Retina (tissue), 1 donor: ENCODE results near the gene KAZN.

Source experiments
- DNase-seq: peaks from one replicate; pipeline ENCODE4 v3.0.0-alpha.2; 2016

The KAZN gene

DNA sequence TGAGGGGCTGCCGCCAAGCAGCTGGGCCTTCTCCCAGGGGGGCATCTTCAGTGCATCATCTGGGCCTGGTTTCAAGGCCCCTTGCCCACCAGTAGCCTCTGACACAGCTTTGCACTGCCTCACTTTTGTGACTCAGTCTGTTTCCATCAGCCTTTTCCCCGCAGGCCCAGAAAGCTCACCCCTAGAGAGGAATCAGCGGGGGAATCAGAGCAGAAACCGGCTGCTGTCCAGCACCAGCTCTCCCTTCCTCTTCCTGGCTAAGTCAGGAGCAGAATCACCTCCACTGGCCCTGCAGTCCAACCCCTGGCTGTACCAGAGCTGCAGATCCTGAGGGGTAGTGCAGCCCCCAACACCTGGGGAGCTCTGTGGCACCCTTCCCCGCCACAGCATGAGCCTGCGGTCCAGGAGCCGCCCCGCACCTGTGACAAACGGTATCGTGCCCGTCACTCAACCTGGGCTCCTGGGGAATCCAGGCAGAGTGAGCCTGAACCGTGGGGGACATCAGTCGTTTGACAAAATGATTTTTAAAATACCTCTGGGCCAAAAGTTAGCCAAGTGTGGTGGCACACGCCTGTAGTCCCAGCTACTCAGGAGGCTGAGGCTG, 471.8 kb downstream of the KAZN start:
- no peak for DNase-seq

DNA sequence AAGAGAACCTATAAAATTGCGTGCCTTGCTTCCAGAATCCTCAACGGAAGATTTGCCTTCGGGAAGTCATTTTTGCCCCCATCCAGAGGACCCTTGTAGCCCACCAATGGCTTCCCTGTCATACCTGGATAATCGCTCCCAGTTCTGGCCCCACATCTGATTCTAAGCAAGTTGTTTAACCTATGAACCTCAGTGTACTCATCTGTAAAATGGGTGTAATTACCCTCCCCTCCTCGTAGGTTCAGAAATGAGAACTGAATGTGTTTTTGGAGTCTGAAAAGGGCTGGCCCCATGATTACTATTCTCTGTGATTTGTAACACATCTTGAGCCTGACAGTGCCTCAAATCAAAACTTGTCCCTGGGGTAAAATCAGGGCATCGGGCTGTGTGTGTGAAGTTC, 473.5 kb downstream of the KAZN start:
- no peak for DNase-seq

DNA sequence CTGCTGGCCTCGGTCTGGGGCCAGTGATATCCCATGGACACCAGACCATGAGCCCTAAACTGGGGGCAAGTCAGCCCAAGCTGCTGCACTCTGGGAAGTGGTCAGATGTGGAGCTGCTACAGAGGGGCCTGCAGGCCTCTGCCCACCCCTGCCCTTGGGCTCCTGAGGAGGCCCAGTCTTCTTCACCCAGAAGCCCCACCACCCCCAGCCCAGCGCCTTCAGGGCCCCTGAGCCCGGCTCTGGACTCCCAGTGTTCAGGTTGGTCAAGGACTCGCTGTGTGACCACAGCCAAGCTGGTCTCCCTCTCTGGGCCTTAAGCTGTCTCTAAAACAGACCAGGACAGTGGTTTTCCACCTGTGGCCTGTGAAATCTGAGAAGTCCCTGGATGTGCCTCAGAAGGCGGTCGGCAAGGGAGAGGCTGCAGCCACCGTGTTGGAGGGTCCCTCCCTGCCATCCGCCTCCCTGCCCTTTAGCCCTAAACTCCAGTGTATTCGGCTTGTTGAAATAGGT, 475.4 kb downstream of the KAZN start:
- no peak for DNase-seq

DNA sequence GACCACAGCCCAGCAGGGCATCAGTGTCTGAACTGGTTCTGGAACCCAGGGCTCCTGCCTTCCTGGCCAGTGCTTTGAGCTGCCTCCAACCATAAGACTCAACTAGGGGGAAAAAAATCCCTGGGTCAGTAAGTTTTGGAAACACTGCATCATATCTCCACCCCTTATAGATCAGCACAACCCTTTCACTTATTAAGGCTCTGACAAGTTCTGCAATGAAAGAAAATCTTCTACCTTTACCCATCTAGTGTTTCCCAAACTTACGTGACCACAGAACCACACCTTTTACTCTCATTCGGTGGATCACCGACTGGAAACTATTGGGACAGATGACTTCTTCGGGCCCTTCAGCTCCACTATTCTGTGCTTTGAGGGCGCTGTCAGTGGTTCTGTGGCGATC, 476.7 kb downstream of the KAZN start:
- DNase-seq, result no peak

DNA sequence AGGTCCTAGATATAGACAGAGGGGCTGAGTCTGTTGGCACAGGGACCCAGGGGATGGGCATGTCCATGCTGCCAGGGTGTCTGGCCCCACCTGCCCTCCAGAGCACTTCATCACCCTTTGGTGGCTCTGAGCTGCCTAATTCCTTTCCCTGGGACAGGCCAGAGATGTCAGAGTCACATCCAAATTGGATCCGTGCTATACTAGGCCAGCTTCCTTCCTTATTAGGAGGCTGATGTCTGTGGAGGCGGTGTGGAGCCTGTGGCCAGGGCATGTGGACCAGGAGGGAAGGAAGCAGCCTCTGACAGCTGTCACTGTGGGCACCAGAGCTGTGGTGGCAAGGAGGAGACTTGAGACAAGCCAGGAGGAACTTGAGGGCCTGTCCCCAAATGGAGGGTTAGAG, 477.3 kb downstream of the KAZN start:
- DNase-seq, result no peak

DNA sequence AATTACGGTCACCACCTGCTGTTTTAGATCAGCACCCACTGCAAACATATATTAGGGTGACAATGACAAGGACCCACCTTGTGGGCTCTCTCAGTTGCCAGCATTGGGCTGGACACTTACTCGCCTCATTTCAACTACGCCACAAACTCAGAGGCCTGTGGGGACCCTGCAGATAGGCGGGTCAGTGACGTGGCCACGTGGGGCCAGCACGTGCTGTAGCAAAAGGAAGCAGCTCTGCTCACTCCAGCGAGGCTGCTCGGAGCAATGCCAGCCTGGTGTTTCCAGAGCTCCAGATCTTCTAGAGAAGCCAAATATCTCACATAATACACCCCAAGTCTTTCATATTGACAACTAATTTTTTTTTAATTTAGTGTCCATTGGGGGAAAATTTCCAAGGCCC, 478.3 kb downstream of the KAZN start:
- no peak for DNase-seq

DNA sequence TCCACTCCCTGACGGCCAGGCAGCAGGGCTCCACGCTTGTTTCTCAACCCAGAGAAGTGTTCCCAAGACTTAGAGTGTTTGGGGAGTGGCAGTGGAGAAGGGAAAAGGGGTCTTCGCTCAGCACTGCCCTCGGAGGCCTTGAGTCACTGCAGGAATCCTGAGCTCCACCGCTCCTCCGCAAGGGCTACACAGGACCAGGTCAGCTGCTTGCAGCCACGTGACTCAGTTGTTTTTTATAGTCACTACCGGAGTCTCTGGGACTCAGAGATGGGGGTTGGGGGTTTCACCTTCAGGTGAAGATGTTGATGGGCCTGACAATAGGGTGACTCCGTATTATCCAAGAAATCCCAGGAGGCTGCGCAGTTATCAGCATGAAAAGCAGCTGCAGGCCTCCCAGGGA, 478.9 kb downstream of the KAZN start:
- DNase-seq, result no peak

DNA sequence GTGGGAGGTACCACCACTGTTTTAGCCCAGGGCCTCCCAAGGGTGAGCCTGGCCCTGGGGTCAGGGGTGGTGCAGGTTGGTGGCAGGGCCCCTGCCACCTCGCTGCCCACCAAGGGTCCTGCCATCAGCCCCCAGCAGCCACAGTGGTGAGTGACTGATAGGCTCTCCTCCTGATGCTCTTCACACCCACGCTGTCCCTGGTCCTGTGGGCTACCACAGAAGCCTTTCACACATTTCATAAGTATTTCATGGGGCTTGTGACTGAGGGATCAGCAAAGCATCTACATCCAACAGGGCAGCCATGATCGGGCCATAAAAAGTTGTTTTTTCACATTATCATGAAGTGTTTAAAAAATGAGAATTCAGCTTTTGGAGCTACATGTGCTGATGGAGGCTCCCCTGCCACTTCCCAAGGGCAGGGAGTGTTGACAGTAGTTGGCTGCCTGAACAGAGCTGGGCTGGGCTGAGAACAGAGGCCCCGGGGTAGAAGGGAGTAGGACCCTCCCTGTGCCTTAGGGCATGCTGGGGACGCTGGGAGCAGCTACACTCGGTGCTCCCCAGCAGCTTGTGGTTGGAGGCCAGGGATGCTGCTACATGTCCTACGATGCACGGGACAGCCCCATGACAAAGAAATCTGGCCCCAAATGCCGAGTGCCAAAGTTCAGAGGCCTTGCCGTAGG, 482.0 kb downstream of the KAZN start:
- DNase-seq, result no peak

DNA sequence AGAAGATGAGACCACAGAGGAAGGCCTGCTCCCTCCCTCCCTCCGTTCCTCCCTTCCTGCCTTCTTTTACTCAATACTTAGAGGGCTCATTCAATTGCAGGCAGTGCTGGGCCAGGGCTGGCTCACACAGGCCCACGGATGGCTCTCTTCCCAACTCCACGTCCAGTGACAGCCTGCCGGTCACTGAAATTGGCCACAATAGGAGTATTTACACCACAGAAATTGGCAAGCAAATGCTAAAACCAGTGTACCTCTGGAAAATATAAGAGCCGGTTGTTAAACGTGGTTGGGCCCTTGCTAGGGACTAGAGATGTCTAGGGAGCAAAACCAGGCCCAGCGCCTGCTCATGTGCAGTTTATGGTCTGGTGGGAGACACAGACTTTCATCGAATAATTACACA, 482.6 kb downstream of the KAZN start:
- DNase-seq, result no peak

DNA sequence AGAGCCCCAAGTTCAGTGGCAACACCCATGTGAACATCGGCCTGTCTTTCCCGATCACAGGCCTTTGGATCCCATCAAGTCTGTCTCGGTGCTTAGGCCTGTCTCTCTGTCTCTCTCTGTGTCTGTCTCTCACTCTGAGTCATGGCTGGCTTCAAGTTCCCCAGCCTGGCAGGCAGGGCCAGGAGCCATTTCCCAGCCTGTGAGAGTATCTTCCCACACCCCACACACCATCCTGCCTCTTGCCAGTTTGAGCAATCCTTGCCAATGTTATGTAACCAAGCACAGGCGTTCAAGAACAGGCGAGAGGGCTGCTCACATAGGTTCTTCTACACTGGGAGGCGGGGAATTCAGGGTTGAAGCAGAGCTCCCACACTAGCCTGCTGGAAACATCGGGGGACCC, 485.1 kb downstream of the KAZN start:
- no peak for DNase-seq

DNA sequence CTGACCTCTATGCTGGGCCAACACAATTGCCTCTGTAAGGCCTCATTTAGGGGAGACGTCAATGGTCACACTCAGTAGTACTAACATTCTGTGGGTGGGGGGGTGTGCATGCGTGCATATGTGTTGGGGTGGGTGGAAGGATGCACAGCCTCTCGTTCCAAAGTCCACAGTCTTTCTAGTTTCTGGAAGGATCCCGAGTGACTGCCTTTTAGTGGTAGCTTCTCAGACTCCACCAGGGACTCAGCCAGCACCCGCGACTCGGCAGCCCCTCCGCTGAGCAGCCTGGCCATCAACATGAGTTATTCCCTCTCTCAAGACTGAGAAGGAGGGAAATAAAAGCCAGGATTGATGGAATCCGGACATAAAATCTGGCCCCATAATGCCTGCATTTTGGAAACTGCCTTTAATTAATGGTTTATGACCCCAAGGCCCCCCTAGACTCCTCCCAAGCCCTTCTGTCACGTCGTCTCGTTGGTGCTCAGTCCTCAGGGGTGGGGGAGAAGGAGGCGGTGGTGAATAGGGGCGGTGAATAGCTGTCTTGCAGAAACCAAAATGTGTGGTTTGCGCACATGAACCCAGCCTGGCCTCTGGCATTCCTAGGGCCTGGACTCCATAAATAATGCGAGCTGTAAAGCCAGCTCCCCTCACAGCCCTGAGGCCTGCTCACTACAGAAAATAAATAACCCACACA, 489.9 kb downstream of the KAZN start:
- DNase-seq, result peak; percentile 65

DNA sequence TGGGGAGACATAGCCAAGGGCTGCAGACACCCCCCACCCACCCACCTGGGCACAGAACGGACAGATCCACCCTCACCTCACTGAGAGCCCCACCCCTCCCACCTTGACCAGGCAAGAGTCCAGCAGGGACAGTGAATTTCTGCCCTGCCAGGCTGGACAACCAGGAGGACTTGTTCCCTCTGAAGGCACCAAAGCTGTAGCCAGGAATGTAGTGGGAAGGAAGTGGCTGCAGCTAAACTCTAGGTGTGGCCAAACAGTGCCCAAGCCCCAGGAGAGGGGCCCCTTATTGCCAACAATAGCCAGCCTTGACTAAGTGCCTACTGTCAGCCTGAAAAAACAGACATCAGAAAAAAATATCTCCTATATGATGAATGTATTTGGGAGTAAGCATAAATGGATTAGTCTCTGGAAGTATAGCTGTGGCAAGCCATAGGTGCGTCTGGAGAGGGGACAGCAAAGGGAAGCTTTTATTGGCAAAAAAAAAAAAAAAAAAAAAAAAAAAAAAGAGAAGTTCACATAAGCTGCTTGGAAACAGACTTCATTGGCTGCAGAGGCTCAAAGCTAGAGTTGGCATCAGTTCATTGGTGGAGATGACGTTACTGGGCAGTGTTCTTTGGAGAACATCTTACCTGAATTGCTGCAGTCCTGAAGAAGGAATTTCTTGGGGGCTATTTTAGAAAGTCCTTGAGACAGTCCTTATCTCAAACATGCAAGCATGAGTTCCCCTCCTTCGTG, 490.9 kb downstream of the KAZN start:
- DNase-seq, result peak; percentile 32

DNA sequence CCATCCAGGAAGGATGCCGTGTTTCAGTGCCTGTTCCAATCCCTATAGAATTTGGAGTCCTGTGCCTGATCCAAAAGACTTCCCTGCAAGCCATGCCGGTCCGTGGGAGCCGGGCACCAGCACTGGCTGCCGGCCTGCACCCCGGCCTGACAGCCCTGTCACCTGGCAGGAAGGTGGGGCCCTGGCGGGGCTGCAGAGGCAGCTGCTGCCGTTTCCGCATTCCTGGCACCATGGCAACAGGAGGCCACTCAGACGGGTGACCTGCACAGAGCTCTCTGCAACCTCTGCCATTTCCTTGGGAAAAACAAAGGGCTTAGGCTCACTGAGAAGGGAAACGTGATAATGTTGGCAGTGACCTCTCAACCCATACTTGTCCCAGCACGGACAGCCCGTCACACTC, 491.9 kb downstream of the KAZN start:
- peak; percentile 65 for DNase-seq

DNA sequence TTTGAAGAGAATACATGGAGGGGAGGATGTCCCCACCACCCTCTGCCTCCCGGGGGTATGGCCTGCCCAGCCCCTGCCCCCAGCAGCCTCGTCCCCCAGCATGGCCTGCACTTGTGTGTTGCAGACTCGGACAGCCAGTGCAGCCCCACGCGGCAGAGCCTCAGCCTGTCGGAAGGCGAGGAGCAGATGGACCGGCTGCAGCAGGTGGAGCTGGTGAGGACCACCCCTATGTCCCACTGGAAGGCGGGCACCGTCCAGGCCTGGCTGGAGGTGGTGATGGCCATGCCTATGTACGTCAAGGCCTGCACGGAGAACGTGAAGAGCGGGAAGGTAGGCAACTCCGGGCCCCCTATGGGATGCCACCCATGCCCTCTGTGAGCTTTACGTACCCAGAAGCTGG, 495.6 kb downstream of the KAZN start:
- DNase-seq, result no peak

DNA sequence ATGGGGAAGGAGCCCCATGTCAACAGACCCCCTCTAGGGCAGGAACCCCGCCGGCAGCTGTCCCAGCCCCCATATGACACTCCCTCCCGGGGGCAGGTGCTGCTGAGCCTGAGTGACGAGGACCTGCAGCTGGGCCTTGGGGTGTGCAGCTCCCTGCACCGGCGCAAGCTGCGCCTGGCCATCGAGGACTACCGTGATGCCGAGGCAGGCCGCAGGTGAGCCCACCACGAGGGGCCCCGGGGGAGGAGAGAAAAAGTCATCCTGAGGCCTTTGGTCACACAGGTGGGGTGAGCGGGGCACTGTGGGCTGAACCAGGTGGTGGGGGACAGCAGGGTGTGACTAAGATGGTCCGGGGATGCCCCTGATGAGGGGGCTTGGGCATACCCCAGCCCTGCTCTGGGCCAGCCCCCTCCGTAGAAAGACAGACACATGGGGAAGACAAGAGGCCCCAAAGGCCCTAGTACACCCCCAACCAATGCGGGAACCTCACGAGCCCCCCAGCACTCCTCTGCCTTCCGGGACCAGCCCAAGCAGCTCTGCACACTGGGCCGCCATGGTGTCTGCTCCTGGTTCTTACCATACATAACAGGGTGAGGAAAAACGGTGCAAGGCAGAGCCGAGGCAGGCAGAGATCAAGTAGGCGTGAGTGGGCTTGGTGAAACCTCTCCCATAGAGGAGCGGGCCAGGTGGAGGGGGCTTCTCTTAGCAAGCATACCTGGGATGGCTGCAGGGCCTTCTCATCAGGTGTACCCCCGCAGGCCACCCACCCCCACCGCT, 496.4 kb downstream of the KAZN start:
- DNase-seq, result no peak

DNA sequence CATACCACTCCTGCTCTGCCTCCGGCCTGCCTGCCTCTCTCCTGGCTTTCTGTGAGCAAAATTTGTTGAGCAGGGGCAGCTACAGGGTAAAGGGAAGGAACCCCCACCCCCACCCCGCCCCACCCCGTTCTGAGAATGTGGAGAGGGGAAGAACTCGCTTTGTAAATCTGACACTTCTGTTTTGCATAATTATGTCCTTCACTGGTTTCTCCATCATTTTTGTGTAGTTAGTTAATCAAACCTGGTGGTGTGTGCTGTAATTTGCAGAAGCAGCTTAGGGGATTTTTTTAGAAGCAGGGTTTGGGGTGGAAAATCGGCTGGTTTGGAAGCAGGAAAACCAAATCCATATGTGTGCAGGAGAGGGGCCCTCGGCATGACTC, 497.0 kb downstream of the KAZN start:
- DNase-seq, result no peak

DNA sequence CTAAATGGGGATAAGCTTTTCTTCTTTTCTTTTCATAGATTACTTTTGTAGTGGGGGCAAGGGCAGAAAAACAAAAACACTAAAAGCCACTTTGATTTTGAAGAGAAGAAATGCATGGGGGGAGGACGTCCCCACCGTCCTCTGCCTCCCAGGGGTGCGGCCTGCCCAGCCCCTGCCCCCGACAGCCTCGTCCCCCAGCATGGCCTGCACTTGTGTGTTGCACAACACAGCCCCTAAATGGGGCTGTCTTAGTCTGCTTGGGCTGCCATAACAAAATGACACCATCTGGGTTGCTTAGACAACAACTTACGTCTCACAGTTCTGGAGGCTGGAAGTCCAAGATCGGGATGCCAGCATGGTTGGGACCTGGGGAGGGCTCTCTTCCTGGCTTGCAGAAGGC, 497.8 kb downstream of the KAZN start:
- no peak for DNase-seq

DNA sequence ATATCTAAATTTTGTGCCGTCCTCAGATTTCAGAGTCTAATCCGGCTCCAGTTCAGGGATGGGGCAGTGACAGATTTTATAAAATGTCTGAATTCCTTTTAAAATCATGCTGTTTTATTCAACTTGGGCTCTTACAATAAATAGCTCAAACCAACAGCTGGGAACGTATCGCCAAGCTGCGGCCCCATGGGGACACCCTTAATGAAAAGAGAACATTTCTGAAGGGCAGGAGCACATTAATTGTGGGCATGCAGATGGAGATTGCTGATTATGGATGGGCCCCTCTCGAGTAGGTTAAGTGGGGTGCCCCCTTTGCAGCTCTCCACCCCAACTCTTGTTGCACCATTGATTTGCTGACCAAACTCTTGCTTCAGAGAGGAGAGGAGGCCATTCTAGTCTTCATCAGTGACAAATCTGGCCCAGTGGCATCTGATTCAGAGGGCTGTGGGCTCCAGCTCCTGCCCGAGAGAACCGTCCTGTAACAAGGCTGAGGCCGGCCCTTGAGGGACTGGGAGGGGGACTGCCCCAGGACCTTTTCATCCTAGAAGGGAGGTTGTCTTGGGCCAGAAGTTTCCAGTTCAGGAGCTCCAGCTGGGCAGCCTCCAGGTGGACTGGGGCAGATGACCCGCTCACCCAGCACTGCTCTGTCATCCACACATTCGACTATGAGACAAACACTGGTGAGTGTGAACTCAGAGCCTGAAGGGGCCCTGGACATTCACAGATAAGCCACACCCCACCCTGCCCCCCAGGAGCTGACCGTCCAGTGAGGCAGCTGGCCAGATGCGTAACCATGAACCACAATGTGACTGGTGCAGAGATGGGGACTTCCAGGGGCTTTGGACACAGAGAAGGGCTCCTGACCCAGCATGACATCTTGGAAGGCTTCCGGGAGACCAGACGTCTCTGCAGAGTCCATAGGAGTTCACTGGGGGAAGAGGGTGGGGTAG, 500.0 kb downstream of the KAZN start:
- DNase-seq, result no peak

DNA sequence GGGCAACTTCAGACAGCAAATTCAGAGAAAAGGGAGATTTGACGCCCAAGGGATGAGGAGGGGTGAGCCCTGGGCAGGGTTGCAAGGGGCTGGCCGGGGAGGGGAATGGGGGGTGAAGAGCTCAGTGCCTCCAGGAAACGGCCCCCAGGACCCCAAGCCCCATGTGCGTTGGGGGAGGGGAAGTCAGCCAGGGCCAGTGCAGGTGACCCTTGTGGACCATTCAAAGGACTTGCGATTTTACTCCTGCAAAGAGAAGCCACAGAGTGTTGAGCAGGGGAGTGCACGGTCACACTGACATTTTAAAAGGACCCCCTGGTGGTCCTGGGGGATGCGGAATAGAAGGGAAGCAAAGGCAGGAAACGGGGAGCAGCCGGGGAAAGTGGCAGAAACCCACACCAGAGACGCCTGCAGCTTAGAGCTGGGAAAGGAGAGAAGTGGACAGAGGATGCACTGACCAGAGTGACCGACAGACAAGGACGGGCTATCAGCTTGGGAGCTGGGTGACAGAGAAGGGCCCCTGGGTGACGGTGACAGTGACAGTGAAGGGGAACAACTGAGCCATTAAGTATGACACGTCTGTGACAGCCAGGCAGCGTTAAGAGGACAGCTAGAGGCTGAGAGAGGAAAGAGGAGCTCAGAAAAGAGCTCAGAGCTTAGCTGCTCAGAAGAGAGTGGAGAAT, 501.1 kb downstream of the KAZN start:
- no peak for DNase-seq

DNA sequence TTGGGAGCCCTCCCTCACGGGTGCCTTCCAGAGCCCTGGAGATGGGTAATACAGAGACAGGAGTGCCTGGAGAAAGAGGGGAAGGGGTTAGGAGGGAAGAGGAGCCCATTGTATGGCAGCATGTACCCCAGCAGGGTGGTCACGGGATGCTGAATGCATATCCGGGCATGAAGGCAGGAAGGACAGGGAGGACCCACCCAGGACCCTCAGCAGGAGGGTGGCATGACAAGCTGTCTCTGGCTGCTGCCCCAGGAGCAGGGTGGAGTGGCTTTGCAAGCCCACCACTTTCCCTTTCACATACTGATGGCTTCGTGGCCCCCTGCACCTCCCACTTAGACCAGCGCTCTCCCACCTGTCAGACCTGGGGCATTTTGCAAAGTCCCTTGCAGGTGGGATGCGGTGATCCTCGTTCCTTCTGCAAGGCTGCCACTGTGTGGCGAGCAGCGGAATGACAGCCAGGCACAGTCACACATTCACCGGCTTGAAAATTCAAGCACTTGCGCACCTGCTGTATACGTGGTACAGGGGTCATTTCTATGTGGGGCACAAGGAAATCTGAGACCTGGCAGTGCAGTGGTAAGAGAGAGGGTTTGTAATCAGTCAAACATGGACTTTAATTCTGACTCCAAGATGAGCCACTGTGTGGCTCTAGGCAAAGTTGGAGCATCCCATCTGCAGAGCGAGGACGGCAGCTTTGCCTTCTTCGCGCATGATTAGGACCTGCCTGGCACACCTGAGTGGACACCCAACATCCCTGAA, 501.8 kb downstream of the KAZN start:
- DNase-seq, result peak; percentile 75
